ENCODE measurements around the gene TTC38.
"Not testable (repeated sequence)": the region's sequence is repeated elsewhere in the genome, so short reads cannot be mapped to it uniquely, and the experiment has no call there.

The TTC38 gene

DNA sequence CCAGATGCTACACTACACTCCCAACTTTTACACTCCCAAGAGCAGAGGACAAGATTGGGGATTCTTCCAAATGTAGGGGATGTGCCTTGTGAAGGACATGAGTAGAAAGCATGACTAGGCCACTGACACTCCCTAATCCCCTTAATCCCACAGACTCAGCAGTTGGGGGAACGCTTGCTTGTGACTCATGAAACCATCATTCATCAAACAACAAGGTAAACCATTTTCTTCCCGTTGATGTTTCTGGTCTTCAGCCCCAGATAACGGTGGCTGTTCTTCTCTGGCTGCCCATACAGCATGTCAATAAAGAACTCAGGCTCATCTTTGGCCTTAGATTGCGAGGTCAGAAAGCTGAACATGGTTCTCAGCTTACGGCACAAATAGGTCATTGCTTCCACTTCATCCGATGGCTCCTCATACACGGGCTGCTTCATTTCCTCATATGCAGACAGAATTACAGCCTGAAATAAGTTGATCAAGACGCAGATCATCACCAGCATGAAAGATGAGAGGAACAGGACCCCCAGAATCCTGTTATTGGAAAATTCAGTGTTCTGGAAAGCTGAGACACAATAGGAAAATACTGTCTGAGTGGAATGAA is 11.3 kb upstream of the TTC38 start:
- H3K36me3 ChIP-seq (ENCODE audit: insufficient read depth, low read length), result no peaks in the 10 kb centered on the region
- H3K4me1 ChIP-seq (ENCODE audit: insufficient read depth, low read length), result no peaks in the 10 kb centered on the region
- no peak overlapping the region for H3K9ac ChIP-seq (ENCODE audit: low read depth, low read length)
- H3K9me3 ChIP-seq (ENCODE audit: control insufficient read depth, insufficient read depth, low read length), result peaks cover 5% of the 10 kb centered on the region; the same call in 1 of the 2 replicates

DNA sequence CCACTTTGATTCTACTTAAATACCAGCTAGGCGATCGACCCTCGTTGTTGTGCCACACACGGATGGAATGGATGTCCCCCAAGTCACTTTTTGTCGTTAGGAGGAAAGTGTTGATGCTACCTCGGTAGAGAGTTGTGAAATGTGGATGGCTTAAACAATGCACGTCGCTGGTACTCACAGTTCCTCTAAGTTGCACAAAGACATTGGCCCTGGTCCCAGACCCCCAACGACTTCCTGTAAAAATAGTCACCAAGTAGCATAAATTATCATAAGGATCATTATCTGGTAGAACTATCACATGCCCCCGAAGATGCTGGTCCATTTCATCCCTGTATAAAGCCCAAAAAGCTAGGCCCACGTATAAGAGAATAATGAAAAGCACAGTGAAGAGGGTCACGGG is 8.4 kb upstream of the TTC38 start:
- no peaks in the 10 kb centered on the region for H3K4me1 ChIP-seq (ENCODE audit: insufficient read depth, low read length)
- peaks cover 3% of the 10 kb centered on the region; the same call in 1 of the 2 replicates for H3K9me3 ChIP-seq (ENCODE audit: control insufficient read depth, insufficient read depth, low read length)
- H3K9ac ChIP-seq (ENCODE audit: low read depth, low read length), result no peak overlapping the region
- H3K36me3 ChIP-seq (ENCODE audit: insufficient read depth, low read length), result no peaks in the 10 kb centered on the region

DNA sequence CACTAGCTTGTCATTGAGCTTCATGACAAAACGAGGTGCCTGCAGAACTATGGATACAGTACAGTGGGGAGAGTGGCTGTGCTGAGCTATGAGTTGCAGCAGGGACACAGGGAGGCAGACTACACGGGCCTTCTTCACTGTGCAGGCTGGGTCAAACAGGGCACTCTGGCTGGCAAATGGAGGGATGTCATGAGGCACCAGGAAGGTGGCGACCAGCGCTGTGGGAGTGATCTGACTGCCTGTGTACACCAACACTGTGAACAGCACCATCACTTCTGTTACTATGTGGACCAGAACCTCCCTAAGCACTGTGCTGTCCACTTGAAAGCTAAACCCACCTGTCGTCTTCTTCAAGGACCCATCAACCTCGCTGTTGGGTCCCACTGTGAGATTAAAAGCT is 7.8 kb upstream of the TTC38 start:
- Histone ChIP-seq H3K9ac (ENCODE audit: low read depth, low read length) (no peak overlapping the region), H3K4me1 (ENCODE audit: insufficient read depth, low read length) (no peaks in the 10 kb centered on the region), H3K36me3 (ENCODE audit: insufficient read depth, low read length) (no peaks in the 10 kb centered on the region), H3K9me3 (ENCODE audit: control insufficient read depth, insufficient read depth, low read length) (peaks cover 3% of the 10 kb centered on the region; the same call in 1 of the 2 replicates)

DNA sequence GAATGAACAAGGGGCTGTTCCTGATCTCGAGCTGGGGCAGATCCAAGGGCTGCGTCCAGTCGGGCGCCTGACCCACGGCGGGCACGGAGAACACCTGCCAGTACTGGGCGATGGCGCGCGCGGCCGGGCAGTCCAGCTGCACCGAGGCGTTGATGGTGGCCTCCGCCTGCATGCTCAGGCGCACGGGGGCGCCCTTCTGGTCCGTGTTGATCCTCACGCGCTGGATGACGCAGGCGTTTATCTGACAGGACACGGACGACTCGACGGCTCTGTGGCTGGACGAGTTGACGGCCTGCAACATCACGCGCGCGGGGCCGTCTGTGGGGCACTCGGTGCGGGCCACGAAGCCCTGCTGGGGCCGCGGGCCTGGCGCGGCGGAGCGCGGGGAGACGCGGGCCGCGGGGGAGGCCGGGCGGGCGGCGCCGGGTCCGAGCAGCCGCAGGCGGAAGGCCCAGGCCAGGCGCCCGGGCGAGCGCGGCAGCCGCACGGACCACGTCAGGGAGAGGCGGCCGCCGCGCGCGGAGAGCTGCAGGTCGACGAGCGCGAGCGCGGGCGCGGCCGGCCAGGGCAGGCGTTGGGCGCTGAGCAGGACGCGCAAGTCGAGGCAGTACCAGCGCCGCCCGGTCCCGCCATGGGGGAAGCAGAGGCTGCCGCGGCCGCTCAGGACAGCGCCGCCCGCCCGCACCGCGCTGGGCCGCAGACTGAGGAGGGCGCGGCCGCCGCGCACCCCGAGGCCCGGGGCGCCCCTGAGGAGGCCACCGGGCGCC is 5.2 kb upstream of the TTC38 start:
- Histone ChIP-seq H3K36me3 (ENCODE audit: insufficient read depth, low read length) (no peaks in the 10 kb centered on the region), H3K9ac (ENCODE audit: low read depth, low read length) (peak overlapping the region; percentile 24; the same call in 1 of the 2 replicates), H3K4me1 (ENCODE audit: insufficient read depth, low read length) (no peaks in the 10 kb centered on the region), H3K9me3 (ENCODE audit: control insufficient read depth, insufficient read depth, low read length) (no peaks in the 10 kb centered on the region; the same call in 1 of the 2 replicates)

GRCh38 chr22:46263216-46263590 is 4.6 kb upstream of the TTC38 start, which contains the start of gene PKDREJ:
Gene PKDREJ, minus strand, starts transcription at chr22:46263343. Its CDS starts 21 bp downstream, at chr22:46263322.
- H3K9ac ChIP-seq (ENCODE audit: low read depth, low read length), result peak within 1 kb of the TSS; percentile 24; the same call in 1 of the 2 replicates
- H3K9me3 ChIP-seq (ENCODE audit: control insufficient read depth, insufficient read depth, low read length), result no peaks in the 10 kb centered on the region; the same call in 1 of the 2 replicates
- H3K4me1 ChIP-seq (ENCODE audit: insufficient read depth, low read length), result no peaks in the 10 kb centered on the region
- no peaks in the 10 kb centered on the region for H3K36me3 ChIP-seq (ENCODE audit: insufficient read depth, low read length)

DNA sequence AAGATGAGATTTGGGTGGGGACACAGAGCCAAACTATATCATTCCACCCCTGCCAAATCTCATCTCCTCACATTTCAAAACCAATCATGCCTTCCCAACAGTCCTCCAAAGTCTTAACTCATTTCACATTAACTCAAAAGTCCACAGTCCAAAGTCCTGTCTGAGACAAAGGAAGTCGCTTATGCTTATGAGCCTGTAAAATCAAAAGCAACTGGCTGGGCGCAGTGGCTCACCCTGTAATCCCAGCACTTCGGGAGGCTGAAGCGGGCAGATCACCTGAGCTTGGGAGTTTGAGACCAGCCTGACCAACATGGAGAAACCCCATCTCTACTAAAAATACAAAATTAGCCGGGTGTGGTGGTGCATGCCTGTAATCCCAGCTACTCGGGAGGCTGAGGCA is 3.3 kb upstream of the TTC38 start:
- H3K9ac ChIP-seq (ENCODE audit: low read depth, low read length); H3K36me3 ChIP-seq (ENCODE audit: insufficient read depth, low read length); H3K4me1 ChIP-seq (ENCODE audit: insufficient read depth, low read length); H3K9me3 ChIP-seq (ENCODE audit: control insufficient read depth, insufficient read depth, low read length): not testable (repeated sequence)

GRCh38 chr22:46265627-46266026 is 2.2 kb upstream of the TTC38 start:
- not testable (repeated sequence) for H3K4me1 ChIP-seq (ENCODE audit: insufficient read depth, low read length); H3K9me3 ChIP-seq (ENCODE audit: control insufficient read depth, insufficient read depth, low read length); H3K36me3 ChIP-seq (ENCODE audit: insufficient read depth, low read length); H3K9ac ChIP-seq (ENCODE audit: low read depth, low read length)

DNA sequence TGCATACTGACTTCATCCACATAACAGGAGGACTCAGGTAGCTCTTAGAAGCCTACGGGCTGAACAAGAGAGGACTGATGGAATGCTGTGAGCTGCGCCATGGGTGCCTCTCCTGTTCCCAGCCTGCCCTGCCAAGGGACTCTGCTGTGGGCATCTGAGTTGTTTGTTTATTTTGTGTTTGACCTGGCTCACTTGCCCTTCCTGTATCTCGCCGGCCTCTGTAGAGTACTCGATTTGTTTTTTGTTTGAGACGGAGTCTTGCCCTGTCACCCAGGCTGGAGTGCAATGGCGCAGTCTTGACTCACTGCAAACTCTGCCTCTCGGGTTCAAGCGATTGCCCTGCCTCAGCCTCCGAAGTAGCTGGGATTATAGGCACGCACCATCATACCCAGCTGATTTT is 1.8 kb downstream of the TTC38 start:
- no peaks in the 10 kb centered on the region for H3K36me3 ChIP-seq (ENCODE audit: insufficient read depth, low read length)
- no peak overlapping the region for H3K9ac ChIP-seq (ENCODE audit: low read depth, low read length)
- H3K9me3 ChIP-seq (ENCODE audit: control insufficient read depth, insufficient read depth, low read length), result no peaks in the 10 kb centered on the region; the same call in 1 of the 2 replicates
- no peaks in the 10 kb centered on the region for H3K4me1 ChIP-seq (ENCODE audit: insufficient read depth, low read length)

DNA sequence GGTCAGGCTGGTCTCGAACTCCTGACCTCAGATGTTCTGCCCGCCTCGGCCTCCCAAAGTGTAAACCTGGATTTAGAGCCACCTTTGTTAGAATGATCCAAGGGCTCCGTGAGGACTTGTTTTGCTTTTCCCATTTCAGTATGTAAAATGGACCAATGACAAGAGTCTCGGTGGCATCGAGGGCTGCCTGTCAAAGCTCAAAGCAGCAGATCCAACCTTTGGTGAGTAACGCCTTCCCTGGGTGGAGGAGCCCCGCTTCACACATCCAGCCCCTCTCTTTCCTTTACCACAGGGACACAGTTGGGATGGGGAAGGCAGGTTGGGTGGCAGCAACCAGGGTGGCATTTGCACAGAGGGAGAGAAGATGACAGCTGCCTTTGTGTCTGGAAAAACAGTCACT is 4.4 kb downstream of the TTC38 start:
- H3K36me3 ChIP-seq (ENCODE audit: insufficient read depth, low read length), result no peaks in the 10 kb centered on the region
- H3K9me3 ChIP-seq (ENCODE audit: control insufficient read depth, insufficient read depth, low read length), result no peaks in the 10 kb centered on the region
- no peaks in the 10 kb centered on the region for H3K4me1 ChIP-seq (ENCODE audit: insufficient read depth, low read length)
- no peak overlapping the region for H3K9ac ChIP-seq (ENCODE audit: low read depth, low read length)

- no peaks in the 10 kb centered on the region for H3K4me1 ChIP-seq (ENCODE audit: insufficient read depth, low read length)
- no peaks in the 10 kb centered on the region for H3K9me3 ChIP-seq (ENCODE audit: control insufficient read depth, insufficient read depth, low read length)
- no peak overlapping the region for H3K9ac ChIP-seq (ENCODE audit: low read depth, low read length)
- H3K36me3 ChIP-seq (ENCODE audit: insufficient read depth, low read length), result no peaks in the 10 kb centered on the region
Measured at GRCh38 chr22:46272762-46273431, 5.1 kb downstream of the TTC38 start.

DNA sequence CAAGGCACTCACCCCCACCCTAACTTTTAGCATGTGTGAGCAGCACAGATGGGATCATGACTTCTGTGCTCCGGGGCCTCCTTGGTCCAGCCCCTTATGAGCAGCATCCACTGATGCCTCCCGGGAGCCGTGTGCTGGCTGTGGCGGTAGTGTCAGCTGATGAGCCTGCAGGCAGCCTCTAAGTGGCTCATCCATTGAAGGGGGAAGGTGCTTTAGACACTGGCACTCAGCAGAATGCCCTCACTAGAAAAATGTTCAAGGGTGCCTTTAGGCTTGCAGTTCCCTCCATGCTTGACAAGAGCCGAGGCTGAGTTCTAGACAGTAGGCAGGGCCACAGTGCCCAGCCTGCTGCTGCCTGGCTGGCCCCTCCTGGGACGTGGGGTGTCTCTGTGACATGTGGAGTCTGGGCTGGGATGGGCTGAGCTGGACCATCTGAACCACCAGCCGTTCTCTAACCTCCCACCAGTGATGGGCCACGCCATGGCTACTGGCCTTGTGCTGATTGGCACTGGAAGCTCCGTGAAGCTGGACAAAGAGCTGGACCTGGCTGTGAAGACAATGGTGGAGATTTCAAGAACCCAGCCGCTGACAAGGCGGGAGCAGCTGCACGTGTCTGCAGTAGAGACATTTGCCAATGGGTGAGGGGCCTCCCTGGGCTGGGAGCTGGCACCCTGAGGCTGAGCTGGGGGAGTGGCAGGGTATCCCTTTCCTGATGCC is 5.8 kb downstream of the TTC38 start:
- Histone ChIP-seq H3K9me3 (ENCODE audit: control insufficient read depth, insufficient read depth, low read length) (no peaks in the 10 kb centered on the region), H3K4me1 (ENCODE audit: insufficient read depth, low read length) (no peaks in the 10 kb centered on the region), H3K36me3 (ENCODE audit: insufficient read depth, low read length) (no peaks in the 10 kb centered on the region), H3K9ac (ENCODE audit: low read depth, low read length) (no peak overlapping the region)

DNA sequence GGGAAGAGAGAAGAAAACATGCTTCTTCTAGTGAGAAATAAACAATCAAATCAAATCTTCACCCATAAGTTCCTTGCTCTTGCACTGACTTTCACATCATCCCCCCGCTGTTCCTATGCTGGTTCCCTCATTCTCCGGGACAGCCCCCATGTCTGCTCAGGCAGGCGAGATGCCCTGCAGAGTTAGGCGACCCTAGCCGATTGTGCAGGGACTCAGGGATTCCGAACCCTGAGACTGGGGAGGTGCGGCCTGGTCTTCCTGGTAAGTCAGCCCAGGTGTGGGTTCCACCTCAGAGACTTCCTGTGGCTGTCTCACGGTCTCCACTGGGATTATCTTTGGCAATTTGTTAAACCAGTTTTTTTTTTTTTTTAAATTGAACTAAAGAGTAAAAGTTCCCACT is 6.6 kb downstream of the TTC38 start:
- H3K36me3 ChIP-seq (ENCODE audit: insufficient read depth, low read length), result no peaks in the 10 kb centered on the region
- H3K9ac ChIP-seq (ENCODE audit: low read depth, low read length), result no peak overlapping the region
- H3K4me1 ChIP-seq (ENCODE audit: insufficient read depth, low read length), result no peaks in the 10 kb centered on the region
- no peaks in the 10 kb centered on the region for H3K9me3 ChIP-seq (ENCODE audit: control insufficient read depth, insufficient read depth, low read length)

DNA sequence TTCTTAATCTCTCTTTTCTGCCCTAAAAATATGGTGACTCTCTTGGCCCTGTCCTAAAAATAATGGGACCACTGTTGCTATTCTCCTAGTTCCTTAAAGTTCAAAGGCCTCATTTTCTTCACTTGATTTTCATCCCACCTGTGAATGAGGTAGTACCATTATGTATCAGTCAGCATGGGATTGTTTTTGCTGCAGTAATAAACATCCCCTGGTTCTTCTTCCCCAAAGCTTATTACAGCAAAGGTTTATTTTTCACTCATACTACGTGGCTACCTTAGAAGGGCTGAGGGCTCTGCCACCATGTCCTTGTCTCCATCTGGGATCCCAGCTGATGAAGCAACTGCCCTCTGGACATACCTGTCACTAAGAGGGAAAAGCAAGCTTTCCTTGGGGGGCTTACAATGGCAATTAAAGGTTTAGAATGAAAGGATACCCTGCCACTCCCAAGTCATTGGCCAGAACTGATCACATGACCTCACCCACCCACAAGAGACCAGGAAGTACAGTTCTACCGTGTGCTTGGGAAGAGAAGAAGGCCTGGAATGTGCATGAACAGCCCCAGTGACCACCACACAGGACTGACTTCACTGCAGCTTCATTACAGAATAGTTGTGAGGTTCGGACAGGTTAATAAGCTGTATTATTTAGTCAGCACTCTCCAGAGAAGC is 7.8 kb downstream of the TTC38 start:
- H3K36me3 ChIP-seq (ENCODE audit: insufficient read depth, low read length), result no peaks in the 10 kb centered on the region
- no peak overlapping the region for H3K9ac ChIP-seq (ENCODE audit: low read depth, low read length)
- no peaks in the 10 kb centered on the region for H3K4me1 ChIP-seq (ENCODE audit: insufficient read depth, low read length)
- no peaks in the 10 kb centered on the region for H3K9me3 ChIP-seq (ENCODE audit: control insufficient read depth, insufficient read depth, low read length)

- H3K9ac ChIP-seq (ENCODE audit: low read depth, low read length), result no peak overlapping the region
- H3K9me3 ChIP-seq (ENCODE audit: control insufficient read depth, insufficient read depth, low read length), result no peaks in the 10 kb centered on the region
- H3K36me3 ChIP-seq (ENCODE audit: insufficient read depth, low read length), result no peaks in the 10 kb centered on the region
- no peaks in the 10 kb centered on the region for H3K4me1 ChIP-seq (ENCODE audit: insufficient read depth, low read length)
Measured at GRCh38 chr22:46276563-46276962, 8.8 kb downstream of the TTC38 start.
